ENCODE measurements around the gene FCN1. TPM values are rescaled to one million over a fixed set of nuclear protein-coding genes. Genes with fewer than 3 reads are reported as not detected.

Gene FCN1
- total and polyA plus RNA-seq, 2 experiments from 2014 or later, result not detected

DNA sequence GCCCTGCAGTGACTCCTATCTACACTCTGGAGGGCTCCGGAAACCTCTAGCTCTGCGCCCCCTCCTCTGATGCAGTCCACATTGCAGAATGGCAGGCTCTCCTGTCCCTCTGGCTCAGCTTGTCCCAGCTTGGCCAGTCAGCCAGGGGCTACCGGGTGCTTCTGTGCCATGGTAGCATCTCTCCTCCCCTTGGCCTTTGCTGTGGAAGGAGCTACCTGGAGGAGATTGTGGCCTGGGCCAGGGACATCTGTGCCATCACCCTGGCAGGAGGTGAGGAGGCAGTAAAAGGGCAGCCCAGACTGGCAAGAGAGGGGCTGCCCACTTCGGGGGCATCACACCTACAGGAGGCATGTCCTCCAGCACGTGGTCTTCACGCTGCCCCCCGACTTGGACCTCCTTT lies 38.1 kb upstream of the FCN1 start:
- 92% methylated on average over 7 of the region's 7 CpGs for WGBS (ENCODE audit: low lambda C conversion rate, missing lambda C conversion rate)
- TF ChIP-seq, protein P1, sequence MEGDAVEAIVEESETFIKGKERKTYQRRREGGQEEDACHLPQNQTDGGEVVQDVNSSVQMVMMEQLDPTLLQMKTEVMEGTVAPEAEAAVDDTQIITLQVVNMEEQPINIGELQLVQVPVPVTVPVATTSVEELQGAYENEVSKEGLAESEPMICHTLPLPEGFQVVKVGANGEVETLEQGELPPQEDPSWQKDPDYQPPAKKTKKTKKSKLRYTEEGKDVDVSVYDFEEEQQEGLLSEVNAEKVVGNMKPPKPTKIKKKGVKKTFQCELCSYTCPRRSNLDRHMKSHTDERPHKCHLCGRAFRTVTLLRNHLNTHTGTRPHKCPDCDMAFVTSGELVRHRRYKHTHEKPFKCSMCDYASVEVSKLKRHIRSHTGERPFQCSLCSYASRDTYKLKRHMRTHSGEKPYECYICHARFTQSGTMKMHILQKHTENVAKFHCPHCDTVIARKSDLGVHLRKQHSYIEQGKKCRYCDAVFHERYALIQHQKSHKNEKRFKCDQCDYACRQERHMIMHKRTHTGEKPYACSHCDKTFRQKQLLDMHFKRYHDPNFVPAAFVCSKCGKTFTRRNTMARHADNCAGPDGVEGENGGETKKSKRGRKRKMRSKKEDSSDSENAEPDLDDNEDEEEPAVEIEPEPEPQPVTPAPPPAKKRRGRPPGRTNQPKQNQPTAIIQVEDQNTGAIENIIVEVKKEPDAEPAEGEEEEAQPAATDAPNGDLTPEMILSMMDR (IDR thresholded peaks at IDR 0.05; ENCODE audit: poor library complexity), result no peak
- TF ChIP-seq EZH2 (IDR thresholded peaks at IDR 0.05; ENCODE audit: borderline replicate concordance) (no peak), EZH2phosphoT487 (IDR thresholded peaks at IDR 0.05; ENCODE audit: low read depth, severe bottlenecking, unreplicated experiment) (no peak)
- Histone ChIP-seq H3K27ac (no peak overlapping the region), H3K9me3 (ENCODE audit: low read depth) (no peaks in the 10 kb centered on the region), H3K4me2 (no peak overlapping the region), H2AFZ (no peak overlapping the region), H4K20me1 (ENCODE audit: insufficient read depth, poor library complexity, severe bottlenecking) (no peaks in the 10 kb centered on the region), H3K9me2 (replicated peaks; ENCODE audit: insufficient read depth) (no peaks in the 10 kb centered on the region), H3K4me1 (ENCODE audit: insufficient read depth) (no peaks in the 10 kb centered on the region), H3K4me3 (no peak overlapping the region), H3K79me2 (no peaks in the 10 kb centered on the region), H3K36me3 (replicated peaks; ENCODE audit: insufficient read depth, low read depth) (no peaks in the 10 kb centered on the region), H3K27me3 (no peaks in the 10 kb centered on the region)
- DNase-seq (ENCODE audit: low spot score), result no peak

DNA sequence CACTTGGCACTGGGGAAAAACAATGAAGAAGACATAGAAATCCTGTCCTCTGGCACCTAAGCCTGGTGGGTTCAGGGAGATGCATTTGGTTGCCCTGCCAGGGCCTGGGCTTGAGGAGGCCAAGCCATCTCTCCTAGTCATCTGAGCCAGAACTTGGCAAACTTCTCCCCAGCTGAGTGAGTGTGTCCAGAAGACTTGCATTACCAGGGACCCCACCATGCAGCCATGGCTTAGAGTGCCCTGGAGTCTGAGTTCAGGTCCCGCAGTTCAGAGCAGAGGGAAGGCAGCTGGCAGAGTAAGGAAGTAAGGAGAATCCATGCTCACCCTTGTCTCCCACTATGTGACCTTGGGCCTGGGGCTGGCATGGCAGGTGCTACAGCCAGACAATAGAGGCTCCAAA lies 37.4 kb upstream of the FCN1 start:
- Histone ChIP-seq H3K9me2 (replicated peaks; ENCODE audit: insufficient read depth) (no peaks in the 10 kb centered on the region), H3K27ac (no peak overlapping the region), H2AFZ (no peak overlapping the region), H3K4me1 (ENCODE audit: insufficient read depth) (no peaks in the 10 kb centered on the region), H3K79me2 (no peaks in the 10 kb centered on the region), H3K36me3 (replicated peaks; ENCODE audit: insufficient read depth, low read depth) (no peaks in the 10 kb centered on the region), H3K4me3 (no peak overlapping the region), H4K20me1 (ENCODE audit: insufficient read depth, poor library complexity, severe bottlenecking) (no peaks in the 10 kb centered on the region), H3K9me3 (ENCODE audit: low read depth) (no peaks in the 10 kb centered on the region), H3K4me2 (no peak overlapping the region), H3K27me3 (no peaks in the 10 kb centered on the region)
- WGBS (ENCODE audit: low lambda C conversion rate, missing lambda C conversion rate), result 100% methylated on average over 1 of the region's 1 CpG
- TF ChIP-seq, protein P1 (IDR thresholded peaks at IDR 0.05; ENCODE audit: poor library complexity), result no peak
- no peak for DNase-seq (ENCODE audit: low spot score)

DNA sequence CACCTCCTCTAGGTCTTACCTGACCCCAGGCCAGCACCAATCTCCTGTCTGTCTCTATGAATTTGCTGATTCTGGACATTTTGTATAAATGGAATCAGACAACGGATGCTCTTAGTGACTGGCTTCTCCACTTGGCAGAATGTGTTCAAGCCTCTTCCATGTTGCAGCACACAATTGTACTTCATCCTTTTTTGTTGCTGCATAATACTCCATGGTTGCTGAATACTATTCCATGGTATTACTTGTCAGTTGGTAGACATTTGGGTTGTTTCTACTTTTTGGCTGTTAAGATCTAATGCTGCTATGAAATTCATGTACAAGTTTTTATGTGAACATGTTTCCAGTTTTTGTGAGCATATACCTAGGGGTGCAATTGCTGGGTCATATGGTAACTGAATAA lies 34.3 kb upstream of the FCN1 start:
- H2AFZ ChIP-seq, result no peak overlapping the region
- no peaks in the 10 kb centered on the region for H3K9me3 ChIP-seq (ENCODE audit: low read depth)
- no peaks in the 10 kb centered on the region for H3K9me2 ChIP-seq (replicated peaks; ENCODE audit: insufficient read depth)
- H3K79me2 ChIP-seq, result no peaks in the 10 kb centered on the region
- WGBS (ENCODE audit: low lambda C conversion rate, missing lambda C conversion rate), result 97% methylated on average over 1 of the region's 1 CpG
- no peak overlapping the region for H3K4me2 ChIP-seq
- no peaks in the 10 kb centered on the region for H3K27me3 ChIP-seq
- no peaks in the 10 kb centered on the region for H4K20me1 ChIP-seq (ENCODE audit: insufficient read depth, poor library complexity, severe bottlenecking)
- no peak overlapping the region for H3K27ac ChIP-seq
- TF ChIP-seq, protein P1 (IDR thresholded peaks at IDR 0.05; ENCODE audit: poor library complexity), result no peak
- TF ChIP-seq EZH2 (IDR thresholded peaks at IDR 0.05; ENCODE audit: borderline replicate concordance) (no peak), EZH2phosphoT487 (IDR thresholded peaks at IDR 0.05; ENCODE audit: low read depth, severe bottlenecking, unreplicated experiment) (no peak)
- H3K36me3 ChIP-seq (replicated peaks; ENCODE audit: insufficient read depth, low read depth), result no peaks in the 10 kb centered on the region
- no peak for DNase-seq (ENCODE audit: low spot score)
- H3K4me1 ChIP-seq (ENCODE audit: insufficient read depth), result no peaks in the 10 kb centered on the region
- no peak overlapping the region for H3K4me3 ChIP-seq

DNA sequence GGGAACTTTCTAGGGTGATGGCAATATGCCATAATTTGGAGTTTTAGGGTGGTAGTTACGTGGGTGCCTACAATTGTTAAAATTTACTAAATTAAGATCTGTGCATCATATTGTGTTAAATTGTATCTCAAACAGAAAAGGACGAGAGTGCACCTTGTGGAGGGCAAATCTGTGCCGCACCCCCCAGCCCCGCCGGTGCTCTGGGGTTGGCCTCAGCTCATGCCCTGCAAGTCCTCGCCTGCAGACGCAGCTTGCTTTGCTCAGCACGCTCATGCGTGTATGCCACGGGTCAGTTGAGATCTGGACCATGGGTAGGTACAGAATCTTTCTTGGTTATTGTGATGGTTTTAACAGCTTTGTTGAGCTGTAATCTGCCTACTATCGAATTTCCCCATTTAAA lies 33.7 kb upstream of the FCN1 start:
- Histone ChIP-seq H3K9me2 (replicated peaks; ENCODE audit: insufficient read depth) (no peaks in the 10 kb centered on the region), H3K27ac (no peak overlapping the region), H3K4me1 (ENCODE audit: insufficient read depth) (no peaks in the 10 kb centered on the region), H3K4me3 (no peak overlapping the region), H3K79me2 (no peaks in the 10 kb centered on the region), H3K36me3 (replicated peaks; ENCODE audit: insufficient read depth, low read depth) (no peaks in the 10 kb centered on the region), H2AFZ (no peak overlapping the region), H3K4me2 (no peak overlapping the region), H3K27me3 (no peaks in the 10 kb centered on the region), H3K9me3 (ENCODE audit: low read depth) (no peaks in the 10 kb centered on the region), H4K20me1 (ENCODE audit: insufficient read depth, poor library complexity, severe bottlenecking) (no peaks in the 10 kb centered on the region)
- no peak for DNase-seq (ENCODE audit: low spot score)
- TF ChIP-seq EZH2phosphoT487 (IDR thresholded peaks at IDR 0.05; ENCODE audit: low read depth, severe bottlenecking, unreplicated experiment) (no peak), EZH2 (IDR thresholded peaks at IDR 0.05; ENCODE audit: borderline replicate concordance) (no peak)
- TF ChIP-seq, protein P1 (IDR thresholded peaks at IDR 0.05; ENCODE audit: poor library complexity), result no peak
- 94% methylated on average over 11 of the region's 11 CpGs for WGBS (ENCODE audit: low lambda C conversion rate, missing lambda C conversion rate)
